ENCODE results near the gene TBC1D10B. TPM values are rescaled to one million over a fixed set of nuclear protein-coding genes. Genes with fewer than 3 reads are reported as not detected.
A peak's percentile ranks its signal among the peaks of the same experiment; 100 is the strongest.

Gene TBC1D10B
- total RNA-seq, 1 donor from 2014 or later: 45.6 TPM

GRCh38 chr16:30369091-30369937, 980 bp downstream of the TBC1D10B start:
- no peak for TF ChIP-seq CTCF (conservative IDR thresholded peaks at IDR 0.05)
- peak; percentile 26 for DNase-seq (ENCODE audit: low read depth, low spot score)
- Mint-ChIP-seq H3K27me3 (ENCODE audit: low read depth) (no peaks in the 10 kb centered on the region), H3K27ac (ENCODE audit: unreplicated experiment) (no peak overlapping the region), H3K4me1 (peaks cover 55% of the 10 kb centered on the region), H3K4me3 (peak overlapping the region; percentile 93), H3K9me3 (no peaks in the 10 kb centered on the region), H3K36me3 (ENCODE audit: low read depth) (no peaks in the 10 kb centered on the region)

- no peaks in the 10 kb centered on the region for H3K36me3 Mint-ChIP-seq (ENCODE audit: low read depth)
- no peak for TF ChIP-seq CTCF (conservative IDR thresholded peaks at IDR 0.05)
- peaks cover 55% of the 10 kb centered on the region for H3K4me1 Mint-ChIP-seq
- H3K27ac Mint-ChIP-seq (ENCODE audit: unreplicated experiment): no peak overlapping the region
- H3K9me3 Mint-ChIP-seq: no peaks in the 10 kb centered on the region
- no peak for DNase-seq (ENCODE audit: low read depth, low spot score)
- H3K27me3 Mint-ChIP-seq (ENCODE audit: low read depth): no peaks in the 10 kb centered on the region
- H3K4me3 Mint-ChIP-seq: peak overlapping the region; percentile 93
Measured at GRCh38 chr16:30368792-30369090, 1.6 kb downstream of the TBC1D10B start.

- Mint-ChIP-seq H3K27me3 (ENCODE audit: low read depth) (no peaks in the 10 kb centered on the region), H3K4me1 (peaks cover 55% of the 10 kb centered on the region), H3K27ac (ENCODE audit: unreplicated experiment) (peak overlapping the region; percentile 66), H3K9me3 (no peaks in the 10 kb centered on the region), H3K4me3 (peak overlapping the region; percentile 93), H3K36me3 (ENCODE audit: low read depth) (no peaks in the 10 kb centered on the region)
- DNase-seq (ENCODE audit: low read depth, low spot score): no peak
- TF ChIP-seq CTCF (conservative IDR thresholded peaks at IDR 0.05): no peak
Measured at GRCh38 chr16:30368122-30368791, 2.0 kb downstream of the TBC1D10B start.

- H3K4me3 Mint-ChIP-seq: peak overlapping the region; percentile 93
- no peak for DNase-seq (ENCODE audit: low read depth, low spot score)
- no peaks in the 10 kb centered on the region for H3K9me3 Mint-ChIP-seq
- H3K27ac Mint-ChIP-seq (ENCODE audit: unreplicated experiment): no peak overlapping the region
- H3K36me3 Mint-ChIP-seq (ENCODE audit: low read depth): peaks cover 3% of the 10 kb centered on the region
- no peaks in the 10 kb centered on the region for H3K27me3 Mint-ChIP-seq (ENCODE audit: low read depth)
- TF ChIP-seq CTCF (conservative IDR thresholded peaks at IDR 0.05): no peak
- H3K4me1 Mint-ChIP-seq: peaks cover 51% of the 10 kb centered on the region
Measured at GRCh38 chr16:30367349-30368009, 2.8 kb downstream of the TBC1D10B start.

- Mint-ChIP-seq H3K27me3 (ENCODE audit: low read depth) (no peaks in the 10 kb centered on the region), H3K36me3 (ENCODE audit: low read depth) (peaks cover 7% of the 10 kb centered on the region), H3K9me3 (no peaks in the 10 kb centered on the region), H3K4me3 (peak overlapping the region; percentile 93), H3K27ac (ENCODE audit: unreplicated experiment) (no peak overlapping the region), H3K4me1 (peaks cover 45% of the 10 kb centered on the region)
- DNase-seq (ENCODE audit: low read depth, low spot score): no peak
- TF ChIP-seq CTCF (conservative IDR thresholded peaks at IDR 0.05): no peak
Measured at GRCh38 chr16:30366511-30366910, 3.8 kb downstream of the TBC1D10B start.

All from neural crest cell (in vitro differentiated cells).